MCF 10A (cell line): ENCODE results near the gene MAFG. TPM values are rescaled to one million over a fixed set of nuclear protein-coding genes. Genes with fewer than 3 reads are reported as not detected.

Experiments used
- BruUV-seq: library from RNA; stranded (reverse); fragments of 400-500 nt; replicated peaks from 2 replicates; lab custom pipeline; 2021; lab: Mats Ljungman, UMichigan
- CTCF ChIA-PET: fragments of 300-600 bp; sonication (Branson Sonifier 250); formaldehyde crosslinking; extraction: SDS; loops from one replicate; lab custom pipeline; 2021; ENCODE audit warnings: antibody characterized with exemption, inconsistent platforms; lab: Yijun Ruan, JAX
- POLR2A ChIA-PET: fragments of 300-600, 350-650 bp; sonication (Branson Sonifier 250); formaldehyde crosslinking; extraction: SDS; loops from one replicate; lab custom pipeline; 2020; ENCODE audit warnings: antibody characterized with exemption, inconsistent platforms; lab: Yijun Ruan, JAX
- DNase-seq: peaks from one replicate; pipeline ENCODE4 v3.0.0-alpha.2; 2018; ENCODE audit not compliant: unreplicated experiment
- H3K27ac Mint-ChIP-seq: one replicate; pipeline ENCODE4 v1.8.0; 2022; ENCODE audit warnings: mild to moderate bottlenecking, low read depth, mixed read lengths; ENCODE audit not compliant: unreplicated experiment
- H3K27me3 Mint-ChIP-seq: one replicate; pipeline ENCODE4 v1.8.0; 2022; ENCODE audit warnings: mixed read lengths; ENCODE audit not compliant: insufficient read depth, unreplicated experiment
- H3K36me3 Mint-ChIP-seq: one replicate; pipeline ENCODE4 v1.8.0; 2022; ENCODE audit warnings: mild to moderate bottlenecking, moderate library complexity, mixed read lengths; ENCODE audit not compliant: insufficient read depth, unreplicated experiment
- H3K4me1 Mint-ChIP-seq: one replicate; pipeline ENCODE4 v1.8.0; 2022; ENCODE audit warnings: mixed read lengths; ENCODE audit not compliant: insufficient read depth, unreplicated experiment
- H3K4me3 Mint-ChIP-seq: one replicate; pipeline ENCODE4 v1.8.0; 2022; ENCODE audit warnings: mild to moderate bottlenecking, moderate library complexity, mixed read lengths; ENCODE audit not compliant: unreplicated experiment
- H3K9me3 Mint-ChIP-seq: one replicate; pipeline ENCODE4 v1.8.0; 2022; ENCODE audit warnings: mixed read lengths; ENCODE audit not compliant: unreplicated experiment
- CTCF ChIP-seq: fragments of 200-600 bp; IDR thresholded peaks from one replicate; pipeline ENCODE4 v1.8.0; 2022; ENCODE audit warnings: antibody characterized with exemption, mild to moderate bottlenecking; ENCODE audit not compliant: unreplicated experiment
- intact Hi-C: fragments of 100-400 bp; cut with micrococcal nuclease; formaldehyde crosslinking; loops from 2 replicates; pipeline ENCODE4 v1.14.1; 2022
- total RNA-seq: library from RNA; stranded (reverse); gene quantifications from 2 replicates; pipeline ENCODE4 v1.2.3, GENCODE V29; 2022

Gene MAFG
- total RNA-seq, 1 experiment from 2014 or later = 38.1 TPM

GRCh38 chr17:81888105-81888987, 39.2 kb downstream of the MAFG start:
- Mint-ChIP-seq H3K36me3 (peaks cover 67% of the 10 kb centered on the region), H3K9me3 (no peaks in the 10 kb centered on the region), H3K4me3 (no peak overlapping the region), H3K4me1 (peaks cover 26% of the 10 kb centered on the region), H3K27ac (no peak overlapping the region), H3K27me3 (no peaks in the 10 kb centered on the region)
- no TSS peak for BruUV-seq
- no peak for DNase-seq
- ChIA-PET CTCF (no interaction called here), POLR2A (no interaction called here)
- TF ChIP-seq CTCF = no peak
- intact Hi-C loops = no loop called here

DNA sequence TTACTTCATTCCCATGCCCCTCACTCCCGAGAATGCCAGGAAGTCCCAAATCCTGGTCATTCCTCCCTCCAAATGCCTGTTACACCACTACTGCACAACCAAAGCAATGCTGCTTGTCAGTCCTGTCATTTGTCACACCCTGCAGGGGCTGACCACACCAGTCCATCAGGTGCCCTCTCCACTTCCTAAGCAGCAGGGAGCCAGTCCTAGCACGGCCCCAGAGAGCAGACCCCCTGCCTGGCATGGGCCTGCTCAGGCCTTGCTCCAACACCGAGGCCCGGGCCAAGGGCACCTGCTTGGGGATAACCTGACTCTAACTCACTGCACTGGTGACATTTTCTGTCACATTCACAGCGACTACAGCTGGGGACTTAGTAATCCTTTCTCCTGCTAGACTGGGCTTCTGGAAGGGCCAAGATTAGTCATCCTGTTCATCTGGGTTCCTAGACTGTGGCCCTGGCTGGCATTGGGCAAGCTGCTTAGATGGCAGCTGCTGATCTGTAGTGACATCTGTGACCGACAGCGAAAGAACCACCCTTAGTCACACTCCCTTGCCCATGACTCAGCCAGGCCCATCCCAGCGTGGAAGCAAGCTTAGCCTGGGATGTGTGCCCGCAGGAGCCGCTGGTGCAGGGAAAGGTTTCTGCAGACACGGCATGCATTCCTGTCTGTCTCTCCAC, 41.5 kb downstream of the MAFG start:
- peak overlapping the region; percentile 67 for H3K27ac Mint-ChIP-seq
- POLR2A ChIA-PET = interaction anchor here (0.6 to 3.0 kb wide), 14 partner anchors 10 to 201 kb away, joined by 3 to 21 read pairs (median 6); partner anchors contain the start of genes ARHGDIA and P4HB
- no peaks in the 10 kb centered on the region for H3K27me3 Mint-ChIP-seq
- no TSS peak for BruUV-seq
- H3K4me3 Mint-ChIP-seq = peak overlapping the region; percentile 28
- peak; percentile 84 for DNase-seq
- H3K4me1 Mint-ChIP-seq = peaks cover 26% of the 10 kb centered on the region
- H3K9me3 Mint-ChIP-seq = no peaks in the 10 kb centered on the region
- intact Hi-C loops = no loop called here
- no peak for TF ChIP-seq CTCF
- peaks cover 77% of the 10 kb centered on the region for H3K36me3 Mint-ChIP-seq
- CTCF ChIA-PET = interaction anchor here (2.0 kb wide), 1 partner anchor 14 kb away, joined by 6 read pairs; no protein-coding TSS in a partner anchor

- no peak for DNase-seq
- Mint-ChIP-seq H3K27me3 (no peaks in the 10 kb centered on the region), H3K9me3 (no peaks in the 10 kb centered on the region), H3K27ac (peak overlapping the region; percentile 67), H3K4me1 (peaks cover 26% of the 10 kb centered on the region), H3K4me3 (no peak overlapping the region), H3K36me3 (peaks cover 79% of the 10 kb centered on the region)
- TF ChIP-seq CTCF = no peak
- CTCF ChIA-PET = interaction anchor here (2.0 kb wide), 1 partner anchor 14 kb away, joined by 6 read pairs; no protein-coding TSS in a partner anchor
- POLR2A ChIA-PET = interaction anchor here (0.6 to 3.0 kb wide), 9 partner anchors 13 to 200 kb away, joined by 3 to 21 read pairs (median 8); partner anchors contain the start of genes ARHGDIA and P4HB
- BruUV-seq = no TSS peak
- intact Hi-C loops = no loop called here
These were observed 42.1 kb downstream of the MAFG start for GRCh38 chr17:81885454-81885853.

DNA sequence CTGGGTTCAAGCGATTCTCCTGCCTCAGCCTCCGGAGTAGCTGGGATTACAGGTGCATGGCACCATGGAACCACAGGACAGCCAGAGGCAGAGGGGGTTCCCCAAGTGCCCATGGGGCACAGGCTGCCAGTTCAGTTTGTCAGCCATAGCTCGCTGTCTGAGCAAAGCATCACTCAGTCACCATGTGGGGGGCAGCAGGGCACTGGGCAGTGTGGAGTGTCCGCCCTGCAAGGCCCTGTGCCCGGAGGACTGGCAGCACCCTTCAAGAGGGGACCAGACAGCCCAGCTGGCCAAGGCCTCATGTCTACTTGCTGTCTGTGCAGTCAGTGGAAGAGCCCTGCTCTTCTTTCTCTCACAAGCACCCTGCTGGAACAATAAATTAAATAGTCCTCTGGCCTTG, 42.6 kb downstream of the MAFG start:
- Mint-ChIP-seq H3K27me3 (no peaks in the 10 kb centered on the region), H3K9me3 (no peaks in the 10 kb centered on the region), H3K4me3 (no peak overlapping the region), H3K27ac (peak overlapping the region; percentile 43), H3K36me3 (peaks cover 83% of the 10 kb centered on the region), H3K4me1 (peaks cover 26% of the 10 kb centered on the region)
- ChIA-PET POLR2A (interaction anchor here (0.6 to 3.3 kb wide), 8 partner anchors 13 to 183 kb away, joined by 3 to 21 read pairs (median 6); partner anchors contain the start of genes ARHGDIA and P4HB), CTCF (interaction anchor here (0.6 to 2.0 kb wide), 2 partner anchors 12 to 13 kb away, joined by 3 to 6 read pairs; no protein-coding TSS in a partner anchor)
- intact Hi-C loops = no loop called here
- no peak for TF ChIP-seq CTCF
- DNase-seq = no peak
- BruUV-seq = no TSS peak
